Measurements from ENCODE around the gene PDE6G.

- no peak for TF ChIP-seq CTCF (IDR thresholded peaks at IDR 0.05)
- no peak for TF ChIP-seq REST (IDR thresholded peaks at IDR 0.05; ENCODE audit: insufficient read depth in 1 of 2, low read depth in 2 of 2, low read length in 1 of 2)
- TF ChIP-seq POLR2AphosphoS5 (IDR thresholded peaks at IDR 0.05; ENCODE audit: low read depth, low read length), result no peak
- no peak for TF ChIP-seq TCF7L2 (IDR thresholded peaks at IDR 0.05; ENCODE audit: low read depth, low read length)
Observed at GRCh38 chr17:81641825-81642489, 14.4 kb downstream of the PDE6G start.
